Inferior parietal cortex (tissue), 1 donor: ENCODE measurements around the gene GNAI1.

Experiments used
- DNase-seq: peaks from one replicate; pipeline ENCODE4 v3.0.0-alpha.2; 2016; ENCODE audit errors: extremely low spot score

Gene GNAI1

GRCh38 chr7:80249619-80250295, 115.1 kb downstream of the GNAI1 start:
- no peak for DNase-seq

GRCh38 chr7:80253237-80253636, 118.6 kb downstream of the GNAI1 start:
- no peak for DNase-seq

GRCh38 chr7:80253653-80254052, 119.0 kb downstream of the GNAI1 start:
- no peak for DNase-seq

GRCh38 chr7:80255656-80256055, 121.0 kb downstream of the GNAI1 start:
- no peak for DNase-seq

- DNase-seq = no peak
Observed at GRCh38 chr7:80257756-80258155, 123.1 kb downstream of the GNAI1 start.

GRCh38 chr7:80260606-80261005, 126.0 kb downstream of the GNAI1 start:
- no peak for DNase-seq

- DNase-seq = no peak
Observed at GRCh38 chr7:80263333-80263732, 128.7 kb downstream of the GNAI1 start.

GRCh38 chr7:80263821-80264220, 129.2 kb downstream of the GNAI1 start:
- DNase-seq = no peak

GRCh38 chr7:80264769-80265495, 130.3 kb downstream of the GNAI1 start:
- DNase-seq = no peak

GRCh38 chr7:80272560-80273239, 138.1 kb downstream of the GNAI1 start:
- no peak for DNase-seq

GRCh38 chr7:80273327-80273726, 138.7 kb downstream of the GNAI1 start:
- no peak for DNase-seq

- DNase-seq = no peak
Observed at GRCh38 chr7:80275192-80275605, 140.6 kb downstream of the GNAI1 start.
